ENCODE measurements around the gene ELP4.

ELP4 gene

DNA sequence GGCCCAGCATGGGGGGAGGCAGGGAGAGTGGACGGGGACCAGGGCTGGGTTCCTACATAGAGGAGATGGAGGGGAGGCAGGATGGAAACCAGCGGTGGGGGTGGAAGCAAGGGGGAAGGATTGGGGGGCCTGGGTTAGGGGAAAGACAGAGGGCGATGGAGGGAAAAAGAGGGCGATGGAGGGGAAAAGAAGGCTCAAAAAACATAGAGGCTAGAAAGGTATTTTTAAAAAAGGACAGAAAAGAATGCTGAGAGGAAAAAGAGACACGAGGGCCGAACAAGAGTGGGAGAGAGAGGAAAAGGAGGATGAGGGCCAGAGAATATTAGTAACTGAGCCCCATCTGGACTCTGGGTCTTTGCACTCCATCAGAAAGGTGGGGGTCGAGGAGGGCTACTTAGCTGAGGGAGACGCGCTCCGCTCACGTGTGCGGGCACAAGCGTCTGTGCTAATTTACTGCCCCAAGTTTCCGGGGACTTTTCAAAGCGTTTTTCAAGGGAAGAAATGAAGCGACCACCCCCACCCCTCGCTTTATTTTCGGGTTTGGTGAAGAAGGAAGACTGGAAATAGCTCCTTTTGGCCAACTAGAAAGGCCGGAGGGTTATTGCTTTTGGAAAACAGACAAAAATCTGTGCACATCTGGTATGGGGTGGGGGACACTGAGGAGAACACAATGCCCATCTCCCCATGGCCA is 287.1 kb downstream of the ELP4 start:
- no peaks in the 10 kb centered on the region for H3K9me3 ChIP-seq (ENCODE audit: insufficient read depth, low read depth, low read length)
- no peaks in the 10 kb centered on the region for H3K27me3 ChIP-seq (ENCODE audit: insufficient read depth, low read length, poor library complexity, severe bottlenecking)
- no peaks in the 10 kb centered on the region for H3K4me1 ChIP-seq (ENCODE audit: insufficient read depth, low read length, poor library complexity, severe bottlenecking)
- H3K4me3 ChIP-seq (ENCODE audit: low read length, poor library complexity, severe bottlenecking): no peak overlapping the region
- H3F3A ChIP-seq (ENCODE audit: low read depth): no peaks in the 10 kb centered on the region
- no peaks in the 10 kb centered on the region for H3K36me3 ChIP-seq (ENCODE audit: insufficient read depth, low read length)
- H3K4me2 ChIP-seq (ENCODE audit: low read depth, low read length, poor library complexity, severe bottlenecking): no peak overlapping the region
- H3K9me2 ChIP-seq (replicated peaks; ENCODE audit: low read depth, low read length): no peaks in the 10 kb centered on the region
- no peaks in the 10 kb centered on the region for H3K79me2 ChIP-seq (ENCODE audit: insufficient read depth, low read length)
- H4K20me1 ChIP-seq (ENCODE audit: insufficient read depth, low read length, poor library complexity, severe bottlenecking): no peaks in the 10 kb centered on the region
- no peak overlapping the region for H2AFZ ChIP-seq (ENCODE audit: low read length)
- no peak for TF ChIP-seq EZH2phosphoT487 (IDR thresholded peaks at IDR 0.05; ENCODE audit: borderline replicate concordance)
- TF ChIP-seq, protein P1, sequence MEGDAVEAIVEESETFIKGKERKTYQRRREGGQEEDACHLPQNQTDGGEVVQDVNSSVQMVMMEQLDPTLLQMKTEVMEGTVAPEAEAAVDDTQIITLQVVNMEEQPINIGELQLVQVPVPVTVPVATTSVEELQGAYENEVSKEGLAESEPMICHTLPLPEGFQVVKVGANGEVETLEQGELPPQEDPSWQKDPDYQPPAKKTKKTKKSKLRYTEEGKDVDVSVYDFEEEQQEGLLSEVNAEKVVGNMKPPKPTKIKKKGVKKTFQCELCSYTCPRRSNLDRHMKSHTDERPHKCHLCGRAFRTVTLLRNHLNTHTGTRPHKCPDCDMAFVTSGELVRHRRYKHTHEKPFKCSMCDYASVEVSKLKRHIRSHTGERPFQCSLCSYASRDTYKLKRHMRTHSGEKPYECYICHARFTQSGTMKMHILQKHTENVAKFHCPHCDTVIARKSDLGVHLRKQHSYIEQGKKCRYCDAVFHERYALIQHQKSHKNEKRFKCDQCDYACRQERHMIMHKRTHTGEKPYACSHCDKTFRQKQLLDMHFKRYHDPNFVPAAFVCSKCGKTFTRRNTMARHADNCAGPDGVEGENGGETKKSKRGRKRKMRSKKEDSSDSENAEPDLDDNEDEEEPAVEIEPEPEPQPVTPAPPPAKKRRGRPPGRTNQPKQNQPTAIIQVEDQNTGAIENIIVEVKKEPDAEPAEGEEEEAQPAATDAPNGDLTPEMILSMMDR (conservative IDR thresholded peaks at IDR 0.05; ENCODE audit: low read length): no peak
- H3K9ac ChIP-seq (ENCODE audit: low read depth, low read length, poor library complexity, severe bottlenecking): no peak overlapping the region

DNA sequence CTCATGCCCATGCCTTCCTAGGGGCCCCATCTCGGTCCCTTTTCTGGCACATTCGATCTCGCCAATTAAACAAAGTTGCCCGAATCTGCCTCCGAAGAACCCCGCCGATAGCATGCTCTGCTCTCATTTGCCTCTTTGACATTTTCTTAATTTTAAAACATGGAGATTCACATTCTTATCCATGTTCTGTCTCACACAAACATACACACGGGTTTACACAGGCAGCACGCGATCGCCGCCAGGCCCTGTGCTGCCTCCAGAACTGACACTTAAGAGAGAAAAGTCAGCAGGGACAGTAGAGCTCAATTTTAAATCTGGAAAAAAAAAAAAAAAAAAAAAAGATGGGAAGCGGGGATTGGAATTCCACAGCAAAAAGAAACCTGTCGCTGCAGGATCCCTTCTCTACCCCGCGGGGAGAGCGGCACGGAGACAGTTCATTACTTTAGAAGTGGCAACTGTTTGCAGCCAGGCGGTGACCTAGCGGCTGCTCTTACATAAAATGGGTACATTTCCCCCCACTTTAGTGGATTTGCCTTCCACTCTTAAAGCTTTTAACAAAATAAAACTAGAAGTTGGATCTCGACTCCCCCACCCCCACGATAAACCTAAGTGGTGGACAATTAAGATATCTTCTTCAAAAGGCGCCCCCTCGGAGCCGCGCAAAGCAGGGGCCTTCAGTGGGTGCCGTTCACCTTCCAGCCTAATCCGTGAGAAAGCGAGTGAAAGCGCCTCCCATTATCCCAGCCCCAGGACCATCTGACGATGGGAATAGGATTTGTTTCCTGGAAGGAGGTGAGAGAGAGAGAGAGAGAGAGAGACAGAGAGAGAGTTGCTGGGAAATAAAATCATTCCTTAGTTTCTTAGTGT is 287.9 kb downstream of the ELP4 start:
- no peak overlapping the region for H3K9ac ChIP-seq (ENCODE audit: low read depth, low read length, poor library complexity, severe bottlenecking)
- H3K4me2 ChIP-seq (ENCODE audit: low read depth, low read length, poor library complexity, severe bottlenecking): no peak overlapping the region

DNA sequence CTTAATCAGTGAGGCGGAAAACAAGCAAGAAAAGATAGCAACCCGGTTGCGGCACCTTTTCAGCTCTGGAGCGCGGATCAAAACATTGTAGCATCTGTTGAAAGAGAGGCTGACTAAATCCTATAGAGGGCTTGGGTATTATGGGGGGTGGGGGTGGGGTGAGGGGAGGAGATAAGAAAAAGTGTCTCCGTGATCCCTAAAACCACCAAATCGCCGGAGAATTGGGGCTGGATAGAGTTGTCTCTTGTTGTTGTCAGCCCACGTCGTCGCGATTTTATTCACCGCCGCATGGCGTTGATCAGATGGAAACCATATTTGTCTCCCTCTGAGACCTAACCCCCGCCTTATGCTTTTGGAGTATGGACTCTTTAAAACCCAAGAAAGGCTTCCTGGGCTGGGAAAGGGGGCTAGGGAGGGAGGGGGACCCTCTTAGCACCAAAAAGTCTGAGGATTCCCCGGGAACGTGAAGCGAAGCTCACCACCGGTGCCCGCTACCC is 288.5 kb downstream of the ELP4 start:
- H3K4me3 ChIP-seq (ENCODE audit: low read length, poor library complexity, severe bottlenecking): no peak overlapping the region
- no peaks in the 10 kb centered on the region for H3K4me1 ChIP-seq (ENCODE audit: insufficient read depth, low read length, poor library complexity, severe bottlenecking)
- H3K9ac ChIP-seq (ENCODE audit: low read depth, low read length, poor library complexity, severe bottlenecking): no peak overlapping the region
- no peak overlapping the region for H3K4me2 ChIP-seq (ENCODE audit: low read depth, low read length, poor library complexity, severe bottlenecking)
- no peaks in the 10 kb centered on the region for H3K36me3 ChIP-seq (ENCODE audit: insufficient read depth, low read length)
- H3F3A ChIP-seq (ENCODE audit: low read depth): no peaks in the 10 kb centered on the region
- H3K27me3 ChIP-seq (ENCODE audit: insufficient read depth, low read length, poor library complexity, severe bottlenecking): no peaks in the 10 kb centered on the region
- no peak overlapping the region for H2AFZ ChIP-seq (ENCODE audit: low read length)
- H3K9me3 ChIP-seq (ENCODE audit: insufficient read depth, low read depth, low read length): no peaks in the 10 kb centered on the region
- no peaks in the 10 kb centered on the region for H3K79me2 ChIP-seq (ENCODE audit: insufficient read depth, low read length)
- no peaks in the 10 kb centered on the region for H4K20me1 ChIP-seq (ENCODE audit: insufficient read depth, low read length, poor library complexity, severe bottlenecking)
- no peak for TF ChIP-seq EZH2phosphoT487 (IDR thresholded peaks at IDR 0.05; ENCODE audit: borderline replicate concordance)
- TF ChIP-seq, protein P1 (conservative IDR thresholded peaks at IDR 0.05; ENCODE audit: low read length): no peak
- H3K9me2 ChIP-seq (replicated peaks; ENCODE audit: low read depth, low read length): no peaks in the 10 kb centered on the region

More for the DNA sequence above, 287.9 kb downstream of the ELP4 start:
- no peaks in the 10 kb centered on the region for H3K9me2 ChIP-seq (replicated peaks; ENCODE audit: low read depth, low read length)
- H3K36me3 ChIP-seq (ENCODE audit: insufficient read depth, low read length): no peaks in the 10 kb centered on the region
- no peaks in the 10 kb centered on the region for H3K9me3 ChIP-seq (ENCODE audit: insufficient read depth, low read depth, low read length)
- H3K27me3 ChIP-seq (ENCODE audit: insufficient read depth, low read length, poor library complexity, severe bottlenecking): no peaks in the 10 kb centered on the region
- H3K4me1 ChIP-seq (ENCODE audit: insufficient read depth, low read length, poor library complexity, severe bottlenecking): no peaks in the 10 kb centered on the region
- no peak overlapping the region for H2AFZ ChIP-seq (ENCODE audit: low read length)
- H4K20me1 ChIP-seq (ENCODE audit: insufficient read depth, low read length, poor library complexity, severe bottlenecking): no peaks in the 10 kb centered on the region
- H3K4me3 ChIP-seq (ENCODE audit: low read length, poor library complexity, severe bottlenecking): no peak overlapping the region
- no peaks in the 10 kb centered on the region for H3K79me2 ChIP-seq (ENCODE audit: insufficient read depth, low read length)
- no peaks in the 10 kb centered on the region for H3F3A ChIP-seq (ENCODE audit: low read depth)
- no peak for TF ChIP-seq EZH2phosphoT487 (IDR thresholded peaks at IDR 0.05; ENCODE audit: borderline replicate concordance)
- TF ChIP-seq, protein P1 (conservative IDR thresholded peaks at IDR 0.05; ENCODE audit: low read length): no peak
